Stimulated activated CD8-positive, alpha-beta memory T cell treated with anti-CD3 and anti-CD28 coated beads, Interleukin-2, amount 100 ng/mL, for 1 hour (primary cell): ENCODE results near the gene MARCHF4.
"Not testable (repeated sequence)": the region's sequence is repeated elsewhere in the genome, so short reads cannot be mapped to it uniquely, and the experiment has no call there.

Experiments
- DNase-seq, 2 donors: peaks; one replicate each; pipeline ENCODE4 v3.0.0-alpha.2; 2020; ENCODE audit warnings: low read depth in 2 of 2

MARCHF4 gene

GRCh38 chr2:216392018-216392562 lies 19.8 kb upstream of the MARCHF4 start:
- no peak for DNase-seq

GRCh38 chr2:216391401-216391800 lies 19.1 kb upstream of the MARCHF4 start:
- DNase-seq = no peak

DNA sequence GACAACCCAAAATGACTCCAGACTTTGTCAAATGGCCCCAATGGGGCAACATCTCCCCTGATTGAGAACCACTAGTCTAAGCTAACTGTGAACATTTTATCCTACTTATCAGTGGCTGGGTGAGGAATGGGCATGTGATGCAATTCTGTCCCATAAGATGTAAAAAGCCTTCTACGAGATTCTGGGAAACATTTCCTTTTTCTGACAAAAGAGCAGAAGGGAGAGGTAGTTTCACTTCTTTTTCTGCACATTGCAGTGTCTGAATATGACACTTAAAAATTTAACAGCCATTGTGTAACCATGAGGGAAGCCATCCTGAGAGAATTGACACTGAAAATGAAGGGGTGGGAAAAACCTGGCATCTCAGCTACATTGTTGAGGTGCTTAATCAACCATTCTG lies 17.3 kb upstream of the MARCHF4 start:
- no peak for DNase-seq

DNA sequence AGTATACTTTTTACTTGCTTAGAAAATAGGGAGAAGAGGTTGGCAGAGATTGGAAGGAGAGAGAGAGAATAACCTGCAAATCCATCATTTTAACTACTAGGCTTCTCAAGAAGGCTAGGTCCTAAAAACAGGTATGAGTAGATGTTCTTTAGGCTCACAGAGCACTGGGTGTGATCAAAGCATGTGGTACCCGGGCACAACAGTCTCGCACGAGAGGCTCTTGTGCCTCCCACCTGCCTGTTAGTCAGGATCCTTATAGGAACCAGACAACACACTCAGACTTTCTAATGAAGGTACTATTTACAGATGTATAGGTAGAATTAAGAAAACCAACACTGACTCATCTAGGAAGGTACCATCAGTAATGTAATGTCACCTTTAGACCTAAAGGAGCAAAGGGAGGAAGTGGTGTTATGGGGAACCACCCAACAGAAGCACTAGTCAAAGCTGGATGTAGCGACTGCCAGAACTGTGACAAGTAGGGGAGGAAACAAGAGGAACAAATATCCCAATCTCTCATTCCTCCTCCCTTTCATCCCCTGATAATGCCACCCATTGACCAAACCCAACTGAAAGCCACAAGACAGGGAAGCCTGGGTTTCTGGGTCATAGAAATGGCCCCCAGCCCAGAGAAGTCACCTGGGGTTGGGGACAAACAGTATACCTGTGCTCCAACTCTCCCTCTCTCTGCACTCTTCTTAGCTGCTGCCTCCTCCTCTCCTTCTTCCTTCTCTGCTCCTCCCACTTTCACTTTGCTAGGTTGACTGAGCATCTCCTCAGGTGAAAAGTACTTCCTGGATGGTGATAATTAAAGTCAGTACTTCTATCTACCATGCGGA lies 16.0 kb upstream of the MARCHF4 start:
- no peak for DNase-seq

- DNase-seq = no peak
Measured at GRCh38 chr2:216387262-216387661, 15.0 kb upstream of the MARCHF4 start.

- no peak for DNase-seq
Measured at GRCh38 chr2:216385478-216385877, 13.2 kb upstream of the MARCHF4 start.

GRCh38 chr2:216384409-216384808 lies 12.1 kb upstream of the MARCHF4 start:
- DNase-seq = not testable (repeated sequence)

DNA sequence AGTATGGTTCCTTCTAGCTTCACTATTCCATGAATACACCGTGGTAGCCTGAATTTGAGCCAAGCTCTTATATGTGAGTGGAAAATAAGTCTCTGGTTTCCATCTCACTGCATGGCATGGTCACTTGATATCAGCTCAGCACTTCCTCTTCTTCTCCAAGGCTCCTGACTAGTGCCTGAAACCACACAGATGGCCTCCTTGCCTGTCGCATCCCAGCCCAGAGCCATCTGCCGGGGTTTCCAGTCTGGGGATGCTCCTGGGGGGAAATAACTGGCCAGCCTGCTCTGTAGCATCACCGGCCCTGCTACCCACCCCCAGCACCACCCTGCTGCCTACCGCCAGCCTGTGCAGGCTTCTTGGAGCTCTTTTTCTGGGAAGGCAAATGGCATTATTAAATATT lies 7.7 kb upstream of the MARCHF4 start:
- DNase-seq = no peak

DNA sequence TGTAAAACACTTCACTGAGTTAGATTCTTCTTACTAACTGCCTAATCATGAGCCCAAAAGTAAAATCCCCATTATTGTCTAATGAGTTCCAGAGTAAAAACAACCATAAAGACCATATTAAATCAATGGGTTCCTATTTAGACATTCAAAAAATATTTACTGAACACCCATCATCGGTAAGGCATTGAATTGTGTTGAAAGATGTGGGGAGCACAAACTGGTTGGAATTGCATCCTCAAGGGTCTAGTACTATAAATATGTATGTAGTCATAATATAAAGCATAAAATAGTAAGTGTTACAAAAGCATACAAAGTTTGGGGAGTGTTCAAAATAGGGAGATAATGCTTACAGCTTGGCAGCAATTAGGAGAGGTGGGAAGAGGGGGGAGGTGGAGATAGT lies 3.0 kb upstream of the MARCHF4 start:
- DNase-seq = no peak

DNA sequence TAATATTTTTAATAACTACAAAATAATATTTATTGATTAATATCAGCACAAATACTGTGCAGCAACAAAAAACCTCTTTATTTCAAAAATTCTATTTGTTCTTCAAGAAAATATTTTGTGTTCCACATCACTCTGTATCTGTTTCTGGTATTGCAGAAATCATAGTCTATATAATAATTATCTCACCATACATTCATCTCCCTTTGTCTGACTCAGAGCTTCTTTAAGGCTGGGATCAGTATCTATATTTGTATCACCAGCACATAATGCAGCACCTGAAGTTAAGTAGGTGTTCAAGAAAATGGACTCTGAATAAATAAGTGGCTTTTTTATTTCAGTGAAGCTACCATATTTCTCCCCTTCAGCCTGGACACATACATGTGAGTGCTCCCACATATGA lies 1.6 kb upstream of the MARCHF4 start:
- no peak for DNase-seq

DNA sequence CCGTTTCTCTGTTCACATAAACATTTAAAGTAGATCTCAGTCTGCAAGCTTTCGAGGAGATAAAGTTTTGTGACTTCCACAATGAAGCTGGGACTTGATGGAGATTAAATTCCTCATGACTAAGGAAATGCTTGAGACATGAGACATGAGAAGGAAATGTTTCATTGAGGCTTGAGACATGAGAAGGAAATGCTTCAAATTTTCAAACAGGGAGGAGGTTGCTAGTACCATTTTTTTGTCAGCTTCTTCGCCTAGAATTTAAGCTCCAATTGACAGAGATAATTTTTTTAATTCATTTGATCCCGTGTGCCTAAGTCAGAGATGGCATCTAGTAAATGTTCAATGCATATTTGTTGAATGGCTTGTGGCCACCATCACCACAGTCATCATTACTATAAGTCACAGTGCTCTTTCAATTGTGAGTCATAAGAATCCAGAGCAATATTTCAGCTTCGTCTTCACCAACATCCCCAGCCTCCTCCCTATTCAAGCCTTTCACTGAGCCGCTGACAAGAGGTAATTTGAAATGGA lies 543 bp upstream of the MARCHF4 start:
- DNase-seq = no peak

DNA sequence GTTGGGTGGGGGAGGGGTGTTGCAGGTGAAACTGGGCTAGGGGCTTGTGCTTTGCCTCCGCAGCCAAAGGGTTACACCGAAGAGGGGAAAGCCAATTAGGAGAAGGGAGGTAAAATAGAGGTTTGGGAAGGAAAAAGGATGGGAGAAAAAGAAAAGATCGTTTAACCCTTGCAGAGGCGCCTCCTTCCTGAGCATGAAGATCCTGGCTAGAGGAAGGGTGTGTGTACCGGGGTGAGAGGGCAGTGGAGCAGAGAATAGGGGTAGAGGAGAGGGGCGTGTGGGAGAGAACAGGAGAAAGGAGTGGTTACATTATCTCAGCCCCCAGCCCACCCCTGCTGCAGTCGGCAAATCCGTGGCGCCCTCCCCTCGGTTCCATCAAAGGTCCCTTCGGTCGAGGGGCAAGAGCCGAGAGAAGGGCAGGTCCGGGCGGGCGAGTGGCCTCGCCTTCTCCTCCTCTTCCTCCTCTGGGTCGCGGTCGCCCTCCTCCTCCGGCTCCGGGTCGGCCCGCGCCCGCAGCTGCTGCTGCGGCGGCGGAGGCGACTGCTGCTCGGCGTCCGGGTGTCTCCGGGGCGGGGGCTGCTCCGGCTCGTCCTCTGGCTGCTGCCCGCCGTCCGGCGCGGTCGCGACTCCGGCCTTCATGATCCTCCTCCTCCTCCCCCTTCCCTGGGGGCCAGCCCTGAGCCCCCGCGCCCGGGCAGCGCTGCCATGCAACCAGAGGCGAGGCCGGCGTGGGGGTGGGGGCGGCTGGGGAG lies 1.1 kb downstream of the MARCHF4 start:
- no peak for DNase-seq

GRCh38 chr2:216369821-216370220 lies 2.5 kb downstream of the MARCHF4 start:
- DNase-seq = no peak

DNA sequence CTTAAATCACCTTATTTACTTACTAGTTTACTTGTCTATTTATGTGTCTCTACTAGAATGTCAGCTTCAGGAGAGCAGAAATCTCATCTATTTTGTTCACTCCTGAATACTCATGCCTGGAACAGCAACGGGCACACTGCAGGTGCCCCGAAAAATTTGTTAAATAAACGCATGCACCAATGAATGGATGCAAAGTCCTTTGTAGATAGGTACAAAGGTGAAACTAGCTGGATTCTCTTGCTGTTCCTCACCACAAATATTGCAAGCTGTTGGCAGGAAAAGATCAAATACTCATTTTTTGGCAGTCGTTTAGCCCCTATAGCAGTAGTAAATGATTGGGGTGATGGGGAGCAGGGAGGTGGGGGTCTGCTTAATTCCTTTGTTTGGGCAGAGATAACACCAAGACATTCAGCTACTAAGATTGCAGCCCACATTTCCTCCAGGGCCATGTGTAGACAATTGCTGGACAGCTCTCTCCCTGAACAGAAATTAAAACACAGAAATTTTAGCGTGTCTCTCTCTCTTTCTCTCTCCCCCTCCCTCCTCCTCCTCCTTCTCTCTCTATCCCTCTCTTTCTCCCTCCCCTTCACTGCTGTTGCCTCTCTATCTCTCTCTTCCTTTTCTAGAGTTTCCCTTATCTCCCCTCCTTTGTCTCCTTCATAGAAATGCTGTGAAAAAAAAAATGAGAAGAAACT lies 5.4 kb downstream of the MARCHF4 start:
- no peak for DNase-seq

DNA sequence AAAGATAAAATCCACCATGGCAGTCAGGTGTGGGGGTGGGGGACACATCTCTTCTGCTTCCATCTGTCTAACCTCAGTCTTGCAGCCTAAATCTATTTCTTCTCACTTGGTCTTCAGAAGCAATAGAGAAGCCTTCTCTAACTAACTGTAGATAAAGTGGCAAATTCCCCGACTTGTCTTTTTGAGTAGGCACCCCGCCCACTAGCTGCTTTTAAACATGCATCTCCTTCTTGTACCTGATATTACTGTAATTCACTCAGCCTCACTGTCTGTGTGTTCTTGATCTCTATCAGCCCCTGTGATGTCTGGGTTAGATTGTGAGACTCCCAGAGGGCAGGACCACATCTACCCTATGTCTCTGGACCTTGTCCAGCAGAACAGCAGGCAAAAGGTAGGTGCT lies 6.8 kb downstream of the MARCHF4 start:
- DNase-seq = no peak

DNA sequence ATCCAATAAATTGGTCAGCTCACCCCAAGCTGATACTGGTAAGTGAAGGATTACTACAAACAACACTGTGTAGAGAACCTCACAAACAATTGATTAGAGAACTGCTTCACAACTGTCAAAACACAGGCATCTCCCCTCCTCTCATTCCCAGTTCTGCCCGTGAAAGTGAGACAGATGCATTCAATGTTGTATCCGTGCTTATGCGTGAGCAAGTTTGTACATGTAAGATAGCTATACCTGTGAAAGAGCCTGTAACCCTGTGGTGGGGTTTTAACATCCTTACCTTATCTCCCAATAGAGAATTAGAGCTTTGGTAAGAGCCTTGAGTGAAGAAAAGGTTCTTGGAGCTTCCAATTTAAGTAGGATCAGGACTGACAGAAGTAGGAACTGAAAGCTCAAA lies 9.1 kb downstream of the MARCHF4 start:
- no peak for DNase-seq

- no peak for DNase-seq
Measured at GRCh38 chr2:216362730-216363129, 9.6 kb downstream of the MARCHF4 start.

DNA sequence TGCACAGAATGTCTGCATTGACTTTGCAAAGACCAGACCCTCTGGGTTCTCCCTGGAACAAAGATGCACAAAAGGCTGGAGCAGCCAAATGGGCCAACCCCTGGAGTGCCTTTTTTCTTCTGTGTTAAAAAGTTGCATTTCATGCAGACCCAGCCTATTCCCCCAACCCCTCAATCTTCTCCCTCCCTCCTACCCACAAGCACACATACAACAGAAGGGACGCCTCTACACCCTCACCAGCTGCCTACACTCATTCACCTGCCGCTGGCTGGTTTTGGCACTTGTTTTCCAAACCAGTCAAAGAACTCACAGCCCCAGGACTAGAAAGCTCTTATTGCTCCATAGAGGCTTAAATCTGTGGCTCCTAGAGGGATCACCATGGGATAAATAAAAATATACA lies 16.6 kb downstream of the MARCHF4 start:
- DNase-seq = no peak

GRCh38 chr2:216354306-216354705 lies 18.0 kb downstream of the MARCHF4 start:
- DNase-seq = no peak

GRCh38 chr2:216352653-216353270 lies 19.5 kb downstream of the MARCHF4 start:
- DNase-seq = no peak

GRCh38 chr2:216351172-216351925 lies 20.9 kb downstream of the MARCHF4 start:
- DNase-seq = no peak
